Peyer's patch (tissue), 4 donors: ENCODE measurements around the gene RAI14.

Experiments used
- CTCF ChIP-seq, 6 experiments: fragments of 450-650 bp in 4 of 6; fragments of 200-600 bp in 2 of 6; sonication (generic) in 1 of 6; IDR thresholded peaks; one replicate each; pipeline ENCODE4 v1.5.1; 2017 to 2019; ENCODE audit warnings: antibody characterized with exemption in 6 of 6, mild to moderate bottlenecking in 3 of 6, moderate library complexity in 1 of 6
- POLR2A ChIP-seq, 2 donors: fragments of 450-650 bp; IDR thresholded peaks; one replicate each; pipeline ENCODE4 v1.5.1; 2017; ENCODE audit warnings: antibody characterized with exemption in 2 of 2, mild to moderate bottlenecking in 2 of 2, moderate library complexity in 2 of 2

- TF ChIP-seq CTCF (IDR thresholded peaks at IDR 0.05) (no peak), POLR2A (IDR thresholded peaks at IDR 0.05) (no peak)
Measured at GRCh38 chr5:34657988-34658387, 1.9 kb downstream of the RAI14 start.
